Measurements from ENCODE around the gene TREM2. TPM values are rescaled to one million over a fixed set of nuclear protein-coding genes. Genes with fewer than 3 reads are reported as not detected.

TREM2 gene
- total RNA-seq, 6 experiments from 2014 or later: 0.20 to 4.6 (median 2.3) TPM

DNA sequence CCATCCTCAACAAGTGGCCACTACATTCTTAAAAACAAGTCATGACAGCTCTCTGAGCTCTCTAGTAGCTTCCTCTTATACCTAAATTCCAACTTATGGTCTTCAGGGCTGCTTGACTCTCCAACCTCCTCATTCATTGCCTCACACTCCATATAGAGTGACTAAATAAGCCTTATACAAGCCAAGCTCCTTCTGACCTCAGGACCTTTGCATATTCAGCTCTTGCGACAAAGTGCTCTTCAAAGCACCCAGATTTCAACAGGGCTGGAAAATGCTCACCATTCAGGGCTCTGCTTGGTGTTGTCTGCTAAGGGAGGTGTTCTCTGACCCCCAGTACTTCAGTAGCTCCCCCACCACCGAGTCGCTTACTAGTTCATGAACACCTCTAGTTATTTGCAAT, 34.3 kb upstream of the TREM2 start:
- WGBS (ENCODE audit: insufficient coverage, low coverage, low lambda C conversion rate, missing lambda C conversion rate): 80% methylated on average over 3 of the region's 3 CpGs
- Histone ChIP-seq H3K27me3 (no peaks in the 10 kb centered on the region), H3K4me1 (no peaks in the 10 kb centered on the region), H3K27ac (no peak overlapping the region), H3K36me3 (no peaks in the 10 kb centered on the region), H3K9me3 (no peaks in the 10 kb centered on the region), H3K4me3 (no peak overlapping the region)
- TF ChIP-seq, protein P1, sequence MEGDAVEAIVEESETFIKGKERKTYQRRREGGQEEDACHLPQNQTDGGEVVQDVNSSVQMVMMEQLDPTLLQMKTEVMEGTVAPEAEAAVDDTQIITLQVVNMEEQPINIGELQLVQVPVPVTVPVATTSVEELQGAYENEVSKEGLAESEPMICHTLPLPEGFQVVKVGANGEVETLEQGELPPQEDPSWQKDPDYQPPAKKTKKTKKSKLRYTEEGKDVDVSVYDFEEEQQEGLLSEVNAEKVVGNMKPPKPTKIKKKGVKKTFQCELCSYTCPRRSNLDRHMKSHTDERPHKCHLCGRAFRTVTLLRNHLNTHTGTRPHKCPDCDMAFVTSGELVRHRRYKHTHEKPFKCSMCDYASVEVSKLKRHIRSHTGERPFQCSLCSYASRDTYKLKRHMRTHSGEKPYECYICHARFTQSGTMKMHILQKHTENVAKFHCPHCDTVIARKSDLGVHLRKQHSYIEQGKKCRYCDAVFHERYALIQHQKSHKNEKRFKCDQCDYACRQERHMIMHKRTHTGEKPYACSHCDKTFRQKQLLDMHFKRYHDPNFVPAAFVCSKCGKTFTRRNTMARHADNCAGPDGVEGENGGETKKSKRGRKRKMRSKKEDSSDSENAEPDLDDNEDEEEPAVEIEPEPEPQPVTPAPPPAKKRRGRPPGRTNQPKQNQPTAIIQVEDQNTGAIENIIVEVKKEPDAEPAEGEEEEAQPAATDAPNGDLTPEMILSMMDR (IDR thresholded peaks at IDR 0.05): no peak
- TF ChIP-seq POLR2A (IDR thresholded peaks at IDR 0.05): no peak
- no peak for ATAC-seq
- DNase-seq: no peak
- intact Hi-C loops (cut with DNase I): no loop called here

DNA sequence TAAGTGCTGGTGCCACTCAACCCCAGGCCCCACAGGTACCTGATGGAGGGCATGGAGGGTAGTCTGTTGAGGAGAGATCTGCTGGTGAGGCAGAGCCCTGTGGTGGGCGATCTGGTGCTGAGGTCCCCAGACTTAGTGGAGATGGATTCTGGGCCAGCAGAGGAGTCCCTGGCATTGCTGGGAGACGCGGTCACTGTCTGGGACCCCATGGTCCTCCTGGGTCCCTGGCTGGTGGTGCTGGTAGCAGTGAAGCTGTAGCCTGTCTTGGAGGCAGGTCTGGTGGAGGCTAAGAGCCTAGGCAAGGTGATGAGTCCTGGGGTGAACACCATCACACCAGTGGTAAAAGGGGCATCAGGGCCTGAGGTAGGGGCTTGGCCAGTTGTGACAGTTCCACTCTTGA, 31.5 kb upstream of the TREM2 start:
- no peaks in the 10 kb centered on the region for H3K4me1 ChIP-seq
- no peak for ATAC-seq
- H3K27me3 ChIP-seq: no peaks in the 10 kb centered on the region
- H3K9me3 ChIP-seq: no peaks in the 10 kb centered on the region
- 82% methylated on average over 3 of the region's 3 CpGs for WGBS (ENCODE audit: insufficient coverage, low coverage, low lambda C conversion rate, missing lambda C conversion rate)
- no peak for DNase-seq
- no peaks in the 10 kb centered on the region for H3K36me3 ChIP-seq
- TF ChIP-seq POLR2A (IDR thresholded peaks at IDR 0.05): no peak
- TF ChIP-seq, protein P1 (IDR thresholded peaks at IDR 0.05): no peak
- no peak overlapping the region for H3K27ac ChIP-seq
- intact Hi-C loops (cut with DNase I): no loop called here
- H3K4me3 ChIP-seq: no peak overlapping the region

- TF ChIP-seq, protein P1 (IDR thresholded peaks at IDR 0.05): no peak
- no peak for TF ChIP-seq POLR2A (IDR thresholded peaks at IDR 0.05)
- H3K27ac ChIP-seq: no peak overlapping the region
- no peaks in the 10 kb centered on the region for H3K27me3 ChIP-seq
- no peak for ATAC-seq
- DNase-seq: no peak
- H3K4me1 ChIP-seq: no peaks in the 10 kb centered on the region
- H3K36me3 ChIP-seq: no peaks in the 10 kb centered on the region
- intact Hi-C loops (cut with DNase I): no loop called here
- no peaks in the 10 kb centered on the region for H3K9me3 ChIP-seq
- 25% methylated on average over 5 of the region's 5 CpGs for WGBS (ENCODE audit: insufficient coverage, low coverage, low lambda C conversion rate, missing lambda C conversion rate)
- no peak overlapping the region for H3K4me3 ChIP-seq
Measured at GRCh38 chr6:41193884-41194283, 31.0 kb upstream of the TREM2 start.

- intact Hi-C loops (cut with DNase I): no loop called here
- Histone ChIP-seq H3K4me1 (no peaks in the 10 kb centered on the region), H3K9me3 (no peaks in the 10 kb centered on the region), H3K4me3 (no peak overlapping the region), H3K36me3 (no peaks in the 10 kb centered on the region), H3K27me3 (no peaks in the 10 kb centered on the region), H3K27ac (no peak overlapping the region)
- TF ChIP-seq, protein P1 (IDR thresholded peaks at IDR 0.05): no peak
- TF ChIP-seq POLR2A (IDR thresholded peaks at IDR 0.05): no peak
- DNase-seq (no peak), ATAC-seq (no peak)
- 38% methylated on average over 4 of the region's 5 CpGs for WGBS (ENCODE audit: insufficient coverage, low coverage, low lambda C conversion rate, missing lambda C conversion rate)
Measured at GRCh38 chr6:41193171-41193734, 30.3 kb upstream of the TREM2 start.

DNA sequence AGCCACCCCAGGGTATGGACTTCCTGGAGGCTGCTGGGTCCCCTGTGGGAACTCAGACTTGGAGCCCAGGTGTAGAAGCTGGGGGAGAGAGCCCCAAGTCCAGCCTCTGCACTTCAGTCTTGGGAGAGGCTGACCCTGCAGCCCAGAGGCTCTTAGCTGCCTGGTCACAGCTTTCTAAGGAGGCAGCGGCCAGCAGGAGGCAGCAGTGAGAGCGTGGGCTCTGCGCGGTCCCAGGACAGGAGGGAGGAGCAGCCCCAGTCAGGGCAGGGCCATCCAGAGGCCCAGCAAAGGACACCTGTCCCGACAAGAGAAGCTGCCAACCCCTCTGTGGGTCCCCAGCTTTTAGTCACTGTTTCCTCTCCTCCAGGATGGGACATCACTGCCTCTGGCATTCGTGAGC, 28.7 kb upstream of the TREM2 start:
- H3K4me1 ChIP-seq: no peaks in the 10 kb centered on the region
- H3K36me3 ChIP-seq: no peaks in the 10 kb centered on the region
- H3K4me3 ChIP-seq: no peak overlapping the region
- DNase-seq: no peak
- H3K27ac ChIP-seq: no peak overlapping the region
- intact Hi-C loops (cut with DNase I): no loop called here
- no peaks in the 10 kb centered on the region for H3K27me3 ChIP-seq
- ATAC-seq: peak; percentile 67 to 86 (median 68)
- no peak for TF ChIP-seq POLR2A (IDR thresholded peaks at IDR 0.05)
- TF ChIP-seq, protein P1 (IDR thresholded peaks at IDR 0.05): peak in 3 of 4 donors; percentile 33 to 59 (median 37)
- no peaks in the 10 kb centered on the region for H3K9me3 ChIP-seq
- WGBS (ENCODE audit: insufficient coverage, low coverage, low lambda C conversion rate, missing lambda C conversion rate): no CpG with 5 or more reads among the region's 6 CpGs

Data from right lobe of liver (tissue), 6 donors.